IPS-15b (cell line): ENCODE measurements around the gene SPTB.

Experiments
- H3K27me3 ChIP-seq: one replicate; pipeline ENCODE4 v1.6.1; 2013; ENCODE audit warnings: low read length; ENCODE audit not compliant: control insufficient read depth, insufficient read depth
- H3K36me3 ChIP-seq: one replicate; pipeline ENCODE4 v1.6.1; 2013; ENCODE audit warnings: low read length; ENCODE audit not compliant: control insufficient read depth, insufficient read depth
- H3K4me1 ChIP-seq: one replicate; pipeline ENCODE4 v1.6.1; 2013; ENCODE audit warnings: mild to moderate bottlenecking, low read length; ENCODE audit not compliant: control insufficient read depth, insufficient read depth
- H3K4me3 ChIP-seq: one replicate; pipeline ENCODE4 v1.5.1; 2013; ENCODE audit warnings: low read depth, low read length
- H3K9ac ChIP-seq: one replicate; pipeline ENCODE4 v1.6.1; 2013; ENCODE audit warnings: low read depth, mild to moderate bottlenecking, low read length
- H3K9me3 ChIP-seq: one replicate; pipeline ENCODE4 v1.6.1; 2013; ENCODE audit warnings: mild to moderate bottlenecking, low read length; ENCODE audit not compliant: control insufficient read depth, insufficient read depth

The SPTB gene

GRCh38 chr14:64825509-64825908 lies 54.2 kb downstream of the SPTB start:
- Histone ChIP-seq H3K4me3 (no peak overlapping the region), H3K27me3 (peaks cover 7% of the 10 kb centered on the region), H3K9ac (no peak overlapping the region), H3K9me3 (no peaks in the 10 kb centered on the region), H3K36me3 (no peaks in the 10 kb centered on the region), H3K4me1 (no peaks in the 10 kb centered on the region)

- Histone ChIP-seq H3K36me3 (no peaks in the 10 kb centered on the region), H3K9me3 (no peaks in the 10 kb centered on the region), H3K4me3 (no peak overlapping the region)
These were observed 54.7 kb downstream of the SPTB start for GRCh38 chr14:64825006-64825405.

GRCh38 chr14:64824471-64824870 lies 55.2 kb downstream of the SPTB start:
- H3K36me3 ChIP-seq, result no peaks in the 10 kb centered on the region
- peaks cover 3% of the 10 kb centered on the region for H3K4me1 ChIP-seq
- H3K4me3 ChIP-seq, result no peak overlapping the region
- no peaks in the 10 kb centered on the region for H3K9me3 ChIP-seq
- no peak overlapping the region for H3K9ac ChIP-seq
- H3K27me3 ChIP-seq, result peaks cover 7% of the 10 kb centered on the region

More at GRCh38 chr14:64825006-64825405, 54.7 kb downstream of the SPTB start:
- Histone ChIP-seq H3K9ac (no peak overlapping the region), H3K4me1 (peaks cover 3% of the 10 kb centered on the region), H3K27me3 (peaks cover 7% of the 10 kb centered on the region)

- Histone ChIP-seq H3K27me3 (peaks cover 7% of the 10 kb centered on the region), H3K4me1 (peaks cover 3% of the 10 kb centered on the region), H3K9ac (no peak overlapping the region), H3K36me3 (no peaks in the 10 kb centered on the region), H3K4me3 (no peak overlapping the region), H3K9me3 (no peaks in the 10 kb centered on the region)
These were observed 56.3 kb downstream of the SPTB start for GRCh38 chr14:64823305-64823861.

GRCh38 chr14:64821651-64822050 lies 58.1 kb downstream of the SPTB start:
- H3K27me3 ChIP-seq, result peaks cover 7% of the 10 kb centered on the region
- H3K9me3 ChIP-seq, result no peaks in the 10 kb centered on the region
- H3K4me3 ChIP-seq, result no peak overlapping the region
- H3K36me3 ChIP-seq, result no peaks in the 10 kb centered on the region
- peaks cover 3% of the 10 kb centered on the region for H3K4me1 ChIP-seq
- H3K9ac ChIP-seq, result no peak overlapping the region

GRCh38 chr14:64818151-64818550 lies 61.6 kb downstream of the SPTB start:
- Histone ChIP-seq H3K4me3 (no peak overlapping the region), H3K27me3 (no peaks in the 10 kb centered on the region), H3K36me3 (no peaks in the 10 kb centered on the region), H3K9ac (no peak overlapping the region), H3K4me1 (peaks cover 3% of the 10 kb centered on the region), H3K9me3 (no peaks in the 10 kb centered on the region)

GRCh38 chr14:64817631-64818030 lies 62.1 kb downstream of the SPTB start:
- Histone ChIP-seq H3K9ac (no peak overlapping the region), H3K9me3 (no peaks in the 10 kb centered on the region), H3K4me1 (peaks cover 3% of the 10 kb centered on the region), H3K27me3 (no peaks in the 10 kb centered on the region), H3K4me3 (no peak overlapping the region), H3K36me3 (no peaks in the 10 kb centered on the region)

- H3K27me3 ChIP-seq, result no peaks in the 10 kb centered on the region
- no peaks in the 10 kb centered on the region for H3K9me3 ChIP-seq
- H3K36me3 ChIP-seq, result no peaks in the 10 kb centered on the region
- H3K4me3 ChIP-seq, result no peak overlapping the region
- no peak overlapping the region for H3K9ac ChIP-seq
- H3K4me1 ChIP-seq, result peaks cover 3% of the 10 kb centered on the region
These were observed 63.4 kb downstream of the SPTB start for GRCh38 chr14:64816221-64816783.

- Histone ChIP-seq H3K4me1 (peaks cover under 1% of the 10 kb centered on the region), H3K4me3 (no peak overlapping the region), H3K9ac (no peak overlapping the region), H3K36me3 (no peaks in the 10 kb centered on the region), H3K27me3 (no peaks in the 10 kb centered on the region), H3K9me3 (no peaks in the 10 kb centered on the region)
These were observed 64.5 kb downstream of the SPTB start for GRCh38 chr14:64815257-64815656.

GRCh38 chr14:64812412-64812811 lies 67.3 kb downstream of the SPTB start:
- no peaks in the 10 kb centered on the region for H3K36me3 ChIP-seq
- no peak overlapping the region for H3K9ac ChIP-seq
- H3K4me1 ChIP-seq, result no peaks in the 10 kb centered on the region
- no peaks in the 10 kb centered on the region for H3K27me3 ChIP-seq
- no peaks in the 10 kb centered on the region for H3K9me3 ChIP-seq
- H3K4me3 ChIP-seq, result no peak overlapping the region

- H3K36me3 ChIP-seq, result no peaks in the 10 kb centered on the region
- H3K27me3 ChIP-seq, result no peaks in the 10 kb centered on the region
- no peak overlapping the region for H3K4me3 ChIP-seq
- H3K9ac ChIP-seq, result no peak overlapping the region
- H3K4me1 ChIP-seq, result no peaks in the 10 kb centered on the region
- H3K9me3 ChIP-seq, result no peaks in the 10 kb centered on the region
These were observed 68.0 kb downstream of the SPTB start for GRCh38 chr14:64811676-64812075.

GRCh38 chr14:64808449-64808848 lies 71.3 kb downstream of the SPTB start:
- Histone ChIP-seq H3K27me3 (no peaks in the 10 kb centered on the region), H3K36me3 (no peaks in the 10 kb centered on the region), H3K4me3 (no peak overlapping the region), H3K9ac (no peak overlapping the region), H3K4me1 (no peaks in the 10 kb centered on the region), H3K9me3 (no peaks in the 10 kb centered on the region)
